AG04449 (cell line): Measurements from ENCODE around the gene HM13.
"Not testable (repeated sequence)": the region's sequence is repeated elsewhere in the genome, so short reads cannot be mapped to it uniquely, and the experiment has no call there.

Experiments
- CTCF ChIA-PET: fragments of 350-600 bp; formaldehyde crosslinking; extraction: SDS; loops from one replicate; lab custom pipeline; 2021; ENCODE audit warnings: antibody characterized with exemption; lab: Yijun Ruan, JAX
- POLR2A ChIA-PET: fragments of 400-600, 350-600 bp; formaldehyde crosslinking; extraction: SDS; loops from one replicate; lab custom pipeline; 2020; ENCODE audit warnings: antibody characterized with exemption, inconsistent platforms; lab: Yijun Ruan, JAX
- DNase-seq: peaks from one replicate; pipeline ENCODE4 v3.0.0-alpha.2; 2010; ENCODE audit warnings: low read depth, low spot score
- H3K4me3 ChIP-seq: 2 replicates; pipeline ENCODE4 v1.5.1; 2011; ENCODE audit warnings: low read depth, mild to moderate bottlenecking, control low read depth, low read length
- TF ChIP-seq, protein P1 (sequence below): IDR thresholded peaks from one replicate; pipeline ENCODE4 v1.5.1; 2011; ENCODE audit warnings: mild to moderate bottlenecking, moderate library complexity, low read length, control low read depth, inconsistent platforms; ENCODE audit not compliant: insufficient read depth; ENCODE audit errors: missing control alignments

Gene HM13

DNA sequence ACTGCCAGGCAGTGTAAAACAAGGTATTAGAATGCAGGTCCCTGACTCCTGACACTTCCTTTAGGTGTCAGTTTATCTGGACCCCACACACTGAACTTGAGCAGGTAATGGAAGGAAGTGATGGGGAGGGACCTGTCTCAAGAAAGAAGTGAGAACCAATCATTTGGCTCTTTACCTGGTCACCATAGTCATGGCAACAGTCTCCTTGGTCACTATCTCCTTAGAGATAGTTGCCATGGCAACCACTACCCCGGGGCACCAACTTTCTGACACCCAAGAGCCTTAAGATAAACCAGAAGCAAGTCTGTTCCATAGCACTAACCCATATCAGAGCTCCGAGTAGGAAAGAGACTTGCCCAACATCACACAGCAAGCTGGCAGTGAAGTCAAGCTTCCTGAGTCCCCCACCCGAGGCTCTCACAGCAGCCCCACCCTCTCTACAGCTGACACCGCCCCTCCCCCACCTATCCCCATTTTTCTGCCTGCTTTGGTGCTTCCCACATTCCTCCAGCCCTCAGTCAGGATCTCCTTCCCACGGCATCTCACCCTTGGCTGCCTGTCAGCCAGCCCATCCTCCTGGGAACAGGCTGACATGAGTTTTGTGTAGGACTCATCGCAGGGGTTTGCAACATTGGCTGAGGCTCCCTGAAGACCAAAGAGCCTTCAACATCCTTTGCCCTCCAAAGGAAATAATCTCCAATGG is 16.3 kb upstream of the HM13 start:
- TF ChIP-seq, protein P1, sequence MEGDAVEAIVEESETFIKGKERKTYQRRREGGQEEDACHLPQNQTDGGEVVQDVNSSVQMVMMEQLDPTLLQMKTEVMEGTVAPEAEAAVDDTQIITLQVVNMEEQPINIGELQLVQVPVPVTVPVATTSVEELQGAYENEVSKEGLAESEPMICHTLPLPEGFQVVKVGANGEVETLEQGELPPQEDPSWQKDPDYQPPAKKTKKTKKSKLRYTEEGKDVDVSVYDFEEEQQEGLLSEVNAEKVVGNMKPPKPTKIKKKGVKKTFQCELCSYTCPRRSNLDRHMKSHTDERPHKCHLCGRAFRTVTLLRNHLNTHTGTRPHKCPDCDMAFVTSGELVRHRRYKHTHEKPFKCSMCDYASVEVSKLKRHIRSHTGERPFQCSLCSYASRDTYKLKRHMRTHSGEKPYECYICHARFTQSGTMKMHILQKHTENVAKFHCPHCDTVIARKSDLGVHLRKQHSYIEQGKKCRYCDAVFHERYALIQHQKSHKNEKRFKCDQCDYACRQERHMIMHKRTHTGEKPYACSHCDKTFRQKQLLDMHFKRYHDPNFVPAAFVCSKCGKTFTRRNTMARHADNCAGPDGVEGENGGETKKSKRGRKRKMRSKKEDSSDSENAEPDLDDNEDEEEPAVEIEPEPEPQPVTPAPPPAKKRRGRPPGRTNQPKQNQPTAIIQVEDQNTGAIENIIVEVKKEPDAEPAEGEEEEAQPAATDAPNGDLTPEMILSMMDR = no peak
- H3K4me3 ChIP-seq = no peak overlapping the region
- DNase-seq = peak; percentile 12
- ChIA-PET POLR2A (no interaction called here), CTCF (interaction anchor here (1.0 to 11.9 kb wide), 4 partner anchors 10 to 85 kb away, joined by 3 to 249 read pairs (median 3); no protein-coding TSS in a partner anchor)

DNA sequence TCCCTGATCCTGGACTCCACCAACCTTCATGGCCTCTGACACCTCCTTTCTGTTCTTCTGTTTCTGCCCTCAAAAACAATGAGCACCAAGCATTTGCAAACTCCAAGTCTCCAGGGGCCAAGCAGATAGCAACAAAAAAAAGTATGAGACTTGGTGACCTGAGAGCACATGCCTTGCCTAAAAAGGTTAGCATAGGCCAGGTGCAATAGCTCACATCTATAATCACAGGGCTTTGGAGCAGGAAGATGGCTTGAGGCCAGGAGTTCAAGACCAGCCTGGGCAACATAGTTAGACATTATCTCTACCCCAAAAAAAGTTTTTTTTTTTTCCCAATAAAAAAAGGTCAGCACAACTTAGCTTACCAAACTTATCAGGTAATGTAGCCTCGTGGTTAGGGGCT is 13.7 kb upstream of the HM13 start:
- no peak overlapping the region for H3K4me3 ChIP-seq
- TF ChIP-seq, protein P1 = no peak
- ChIA-PET CTCF (interaction anchor here (3.8 to 11.9 kb wide), 4 partner anchors 12 to 86 kb away, joined by 52 to 249 read pairs (median 77); partner anchors contain the start of gene HM13), POLR2A (no interaction called here)
- DNase-seq = no peak

DNA sequence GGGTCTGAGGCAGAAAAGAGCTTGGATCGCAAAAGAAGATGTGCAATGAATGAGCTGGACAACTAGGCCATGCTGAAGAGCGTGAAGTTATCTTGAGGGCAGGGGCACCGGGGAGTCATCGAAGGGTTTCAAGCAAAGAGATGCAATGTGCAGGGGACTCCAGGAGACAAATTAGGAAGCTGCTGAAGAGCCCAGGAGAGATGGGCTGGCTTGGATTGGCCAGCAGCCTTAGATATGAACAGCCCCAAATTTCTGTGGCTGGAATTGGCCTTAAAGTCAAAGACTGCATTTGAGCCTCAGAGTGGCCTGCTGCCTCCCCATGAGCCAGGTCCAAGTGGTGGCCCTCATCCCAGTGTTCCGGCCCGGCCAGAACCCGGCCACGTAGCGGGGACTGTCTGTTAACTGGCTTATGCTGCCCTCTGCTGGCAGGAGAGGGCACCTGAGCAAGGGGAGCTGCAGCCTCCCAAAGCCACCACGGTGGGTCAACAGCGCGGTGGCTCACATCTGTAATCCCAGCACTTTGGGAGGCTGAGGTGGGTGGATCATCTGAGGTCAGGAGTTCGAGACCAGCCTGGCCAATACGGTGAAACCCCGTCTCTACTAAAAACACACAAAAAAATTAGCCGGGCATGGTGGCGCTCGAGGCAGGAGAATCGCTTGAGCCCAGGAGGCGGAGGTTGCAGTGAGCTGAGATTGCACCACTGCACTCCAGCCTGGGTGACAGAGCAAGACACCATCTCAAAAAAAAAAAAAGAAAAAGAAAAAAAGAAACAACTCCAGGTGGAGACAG is 11.2 kb upstream of the HM13 start:
- CTCF ChIA-PET = interaction anchor here (0.9 to 11.9 kb wide), 30 partner anchors 8 to 131 kb away, joined by 3 to 249 read pairs (median 4); partner anchors contain the start of genes DEFB124, HM13 and REM1
- TF ChIP-seq, protein P1 = peak; percentile 96
- POLR2A ChIA-PET = interaction anchor here (1.4 kb wide), 1 partner anchor 110 kb away, joined by 3 read pairs; no protein-coding TSS in a partner anchor
- H3K4me3 ChIP-seq, DNase-seq: not testable (repeated sequence)

DNA sequence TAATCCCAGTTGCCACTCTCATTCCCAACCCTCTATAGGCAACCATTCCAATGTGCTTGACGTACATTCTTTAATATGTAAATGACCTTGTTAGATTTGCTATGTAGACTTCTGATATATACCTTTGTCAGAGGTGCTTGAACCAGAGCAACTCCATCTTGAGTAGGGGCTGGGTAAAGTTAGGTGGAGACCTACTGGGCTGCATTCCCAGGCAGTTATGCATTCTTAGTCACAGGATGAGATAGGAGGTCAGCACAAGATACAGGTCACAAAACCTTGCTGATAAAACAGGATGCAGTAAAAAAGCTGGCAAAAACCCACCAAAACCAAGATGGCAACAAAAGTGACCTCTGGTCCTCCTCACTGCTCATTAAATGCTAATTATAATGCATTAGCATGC is 8.3 kb upstream of the HM13 start:
- POLR2A ChIA-PET = no interaction called here
- CTCF ChIA-PET = interaction anchor here (11.9 kb wide), 1 partner anchor 46 kb away, joined by 249 read pairs; no protein-coding TSS in a partner anchor
- no peak overlapping the region for H3K4me3 ChIP-seq
- DNase-seq = no peak
- TF ChIP-seq, protein P1 = no peak

DNA sequence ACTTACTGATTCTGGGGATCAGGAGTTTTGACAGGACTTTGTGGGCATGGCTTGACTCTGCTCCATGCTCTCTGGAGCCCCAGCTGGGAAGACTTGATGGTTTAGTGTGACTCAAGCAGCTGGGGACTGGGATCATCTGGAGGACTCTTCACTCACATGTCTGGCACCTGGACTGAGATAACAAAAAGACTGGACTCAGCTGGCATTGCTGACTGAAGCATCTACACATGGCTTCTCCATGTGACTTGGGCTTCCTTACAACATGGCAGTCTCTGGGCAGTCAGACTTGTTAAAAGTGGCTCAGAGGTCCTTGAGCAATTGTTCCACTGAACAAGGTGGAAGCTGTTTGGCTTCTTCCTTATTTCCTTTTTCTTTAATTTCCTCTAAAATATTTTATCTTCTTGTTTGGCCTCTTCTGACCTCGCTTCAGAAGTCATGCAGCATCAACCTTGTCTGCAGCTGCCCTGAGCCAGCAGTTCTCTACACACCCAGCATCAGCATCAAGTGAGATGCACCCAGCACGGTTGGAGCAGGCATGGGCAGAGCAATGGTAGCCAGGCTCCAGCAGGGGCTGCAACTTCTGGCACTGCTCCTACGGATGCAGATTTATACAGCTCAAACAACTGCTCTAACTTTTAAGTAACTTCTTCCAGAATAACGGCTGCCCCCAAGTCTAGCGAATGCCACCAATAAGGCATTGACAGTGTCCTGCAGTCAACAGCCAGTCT is 5.6 kb upstream of the HM13 start:
- no peak overlapping the region for H3K4me3 ChIP-seq
- no peak for DNase-seq
- TF ChIP-seq, protein P1 = no peak
- ChIA-PET CTCF (interaction anchor here (1.1 to 11.9 kb wide), 3 partner anchors 10 to 104 kb away, joined by 3 to 249 read pairs (median 4); no protein-coding TSS in a partner anchor), POLR2A (no interaction called here)
